Gastroesophageal sphincter (tissue), 4 donors: Measurements from ENCODE around the gene FANCD2. TPM values are rescaled to one million over a fixed set of nuclear protein-coding genes. Genes with fewer than 3 reads are reported as not detected.
"Not testable (repeated sequence)": the region's sequence is repeated elsewhere in the genome, so short reads cannot be mapped to it uniquely, and the experiment has no call there.

ENCODE experiments used
- ATAC-seq: fragments of 150-250 bp; one replicate; pipeline ENCODE4 v1.9.1; 2016; ENCODE audit warnings: mild to moderate bottlenecking, moderate library complexity
- H3K27ac ChIP-seq, 4 donors: fragments of 200-600 bp; sonication (generic) in 3 of 4; 1 replicate in 3 of 4; 2 replicates in 1 of 4; pipeline ENCODE4 v1.5.1; 2016 to 2019
- H3K27me3 ChIP-seq: fragments of 200-600 bp; sonication (generic); one replicate; pipeline ENCODE4 v1.5.1; 2019
- H3K36me3 ChIP-seq, 2 donors: fragments of 200-600 bp; sonication (generic); one replicate each; pipeline ENCODE4 v1.5.1; 2019; ENCODE audit warnings: control low read depth in 1 of 2
- H3K4me1 ChIP-seq, 3 donors: fragments of 200-600 bp; sonication (generic); 1 replicate in 2 of 3; 2 replicates in 1 of 3; pipeline ENCODE4 v1.5.1; 2016 to 2019; ENCODE audit warnings: control low read depth in 2 of 3
- H3K4me3 ChIP-seq, 2 donors: fragments of 200-600 bp; sonication (generic); one replicate each; pipeline ENCODE4 v1.5.1; 2019; ENCODE audit warnings: mild to moderate bottlenecking in 1 of 2, moderate library complexity in 1 of 2
- H3K9me3 ChIP-seq, 3 donors: fragments of 200-600 bp; sonication (generic); one replicate each; pipeline ENCODE4 v1.5.1; 2017 to 2019; ENCODE audit warnings: control low read depth in 2 of 3
- EP300 ChIP-seq: sonication (generic); formaldehyde crosslinking; IDR thresholded peaks from one replicate; pipeline ENCODE4 v1.6.1; 2017; ENCODE audit warnings: antibody characterized with exemption, mild to moderate bottlenecking
- POLR2A ChIP-seq, 2 donors: fragments of 450-650 bp; IDR thresholded peaks; one replicate each; pipeline ENCODE4 v1.6.1; 2017; ENCODE audit warnings: antibody characterized with exemption in 2 of 2, mild to moderate bottlenecking in 2 of 2, moderate library complexity in 1 of 2
- POLR2AphosphoS5 ChIP-seq: sonication (generic); formaldehyde crosslinking; IDR thresholded peaks from one replicate; pipeline ENCODE4 v1.6.1; 2017; ENCODE audit warnings: antibody characterized with exemption
- WGBS, 2 donors: methylation state at CpG; one replicate each; pipeline ENCODE4 v1.1.5; 2018; ENCODE audit warnings: low coverage in 1 of 2; 5-methylcytosine and 5-hydroxymethylcytosine counted together
- total RNA-seq, 4 donors: library from RNA; depleted of rRNA; stranded (reverse); fragments of >200 nt; gene quantifications; one replicate each; pipeline ENCODE4 v1.1.0, GENCODE V29; 2016
- TF ChIP-seq, protein P1 (sequence below), 4 experiments: fragments of 200-600 bp in 2 of 4; fragments of 450-650 bp in 2 of 4; sonication (generic) in 1 of 4; IDR thresholded peaks; one replicate each; pipeline ENCODE4 v1.5.1; 2017 to 2019; ENCODE audit warnings: antibody characterized with exemption in 4 of 4, mild to moderate bottlenecking in 2 of 4, moderate library complexity in 2 of 4

Gene FANCD2
- total RNA-seq, 4 donors from 2014 or later = 0.96 to 7.3 (median 4.1) TPM

DNA sequence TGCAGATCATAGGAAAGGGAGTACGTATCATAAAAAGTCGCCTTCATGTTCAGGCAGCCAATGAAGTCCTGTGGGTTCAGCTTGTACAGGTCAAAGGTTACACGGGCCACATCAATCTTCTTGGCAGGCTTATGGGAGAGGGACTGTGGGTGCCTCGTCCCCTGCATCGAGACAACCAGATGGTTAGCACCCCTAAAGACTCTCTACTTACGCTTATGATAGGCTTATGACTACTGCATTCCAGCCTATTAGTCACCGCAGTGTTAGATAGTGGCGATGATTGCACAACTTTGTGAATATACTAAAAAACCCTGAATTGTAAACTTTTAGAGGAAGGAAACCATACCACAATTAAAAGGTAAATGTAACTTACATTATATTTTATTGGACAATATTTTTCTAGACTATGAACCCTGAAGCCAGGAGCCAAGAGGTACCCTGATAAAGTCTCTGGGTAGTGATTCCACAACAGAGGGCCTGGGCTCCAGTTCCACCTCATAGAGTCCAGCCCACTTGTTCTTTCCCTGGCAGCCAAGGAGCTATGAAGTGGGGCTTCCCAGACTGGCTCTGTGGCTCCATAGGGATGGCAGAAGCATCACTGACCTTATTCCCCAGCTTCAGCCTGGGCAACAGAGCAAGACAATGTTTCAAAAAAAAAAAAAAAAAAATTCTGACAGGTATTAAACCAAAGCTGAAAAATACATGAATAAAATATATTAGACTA is 2.5 kb upstream of the FANCD2 start:
- TF ChIP-seq, protein P1, sequence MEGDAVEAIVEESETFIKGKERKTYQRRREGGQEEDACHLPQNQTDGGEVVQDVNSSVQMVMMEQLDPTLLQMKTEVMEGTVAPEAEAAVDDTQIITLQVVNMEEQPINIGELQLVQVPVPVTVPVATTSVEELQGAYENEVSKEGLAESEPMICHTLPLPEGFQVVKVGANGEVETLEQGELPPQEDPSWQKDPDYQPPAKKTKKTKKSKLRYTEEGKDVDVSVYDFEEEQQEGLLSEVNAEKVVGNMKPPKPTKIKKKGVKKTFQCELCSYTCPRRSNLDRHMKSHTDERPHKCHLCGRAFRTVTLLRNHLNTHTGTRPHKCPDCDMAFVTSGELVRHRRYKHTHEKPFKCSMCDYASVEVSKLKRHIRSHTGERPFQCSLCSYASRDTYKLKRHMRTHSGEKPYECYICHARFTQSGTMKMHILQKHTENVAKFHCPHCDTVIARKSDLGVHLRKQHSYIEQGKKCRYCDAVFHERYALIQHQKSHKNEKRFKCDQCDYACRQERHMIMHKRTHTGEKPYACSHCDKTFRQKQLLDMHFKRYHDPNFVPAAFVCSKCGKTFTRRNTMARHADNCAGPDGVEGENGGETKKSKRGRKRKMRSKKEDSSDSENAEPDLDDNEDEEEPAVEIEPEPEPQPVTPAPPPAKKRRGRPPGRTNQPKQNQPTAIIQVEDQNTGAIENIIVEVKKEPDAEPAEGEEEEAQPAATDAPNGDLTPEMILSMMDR (IDR thresholded peaks at IDR 0.05) = no peak
- TF ChIP-seq EP300 = no peak
- WGBS, 2 donors = 79 to 80% methylated on average over 5 to 8 of the region's 8 CpGs
- no peak overlapping the region for H3K27ac ChIP-seq

DNA sequence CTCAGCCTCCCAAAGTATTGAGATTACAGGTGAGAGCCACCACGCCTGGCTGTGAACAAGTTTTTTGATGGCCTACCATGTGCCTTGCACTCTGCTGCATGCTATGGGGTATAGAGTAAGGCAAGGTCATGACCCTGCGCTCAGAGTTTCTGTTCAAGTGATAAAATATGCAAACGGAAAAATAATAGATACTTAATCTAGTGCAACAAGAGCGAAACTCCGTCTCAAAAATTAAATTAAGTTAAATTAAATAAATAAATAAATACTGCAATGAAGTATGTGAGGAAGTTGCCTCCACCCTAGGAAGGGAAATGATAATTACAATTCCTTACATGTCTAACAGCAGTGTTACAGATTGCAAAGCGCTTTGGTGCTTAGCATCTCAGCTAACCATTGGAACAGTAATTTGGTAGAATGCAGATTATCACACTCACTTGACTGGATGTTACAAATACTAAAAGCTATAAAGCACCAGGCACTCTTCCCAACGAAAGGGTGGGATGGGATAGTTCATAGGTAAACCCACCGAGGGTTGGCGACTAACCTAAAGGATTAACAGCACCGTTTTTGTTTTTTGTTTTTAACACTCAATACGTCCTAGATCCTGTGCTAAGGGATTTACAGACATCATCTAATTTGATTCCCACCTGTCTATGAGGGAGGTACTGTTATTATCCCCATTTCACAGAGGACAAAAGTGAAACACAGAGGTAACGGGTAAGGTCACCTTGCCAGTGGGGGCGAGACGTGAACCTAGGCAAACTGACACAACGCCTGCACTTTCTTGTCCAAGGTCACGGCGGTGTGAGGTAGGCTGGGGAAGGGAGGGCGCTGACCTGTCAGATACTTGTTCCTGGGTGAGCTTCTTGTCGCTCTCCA is 793 bp upstream of the FANCD2 start:
- WGBS, 2 donors = 36 to 41% methylated on average over 10 to 12 of the region's 19 CpGs
- peak overlapping the region; percentile 43 to 84 (median 81) for H3K27ac ChIP-seq

More for the DNA sequence above, 2.5 kb upstream of the FANCD2 start:
- Histone ChIP-seq H3K4me3 (no peak overlapping the region), H3K36me3 (peaks cover 0 to 52% of the 10 kb centered on the region in 2 donors), H3K27me3 (no peaks in the 10 kb centered on the region), H3K9me3 (no peaks in the 10 kb centered on the region), H3K4me1 (peaks cover 0 to 36% (median 14%) of the 10 kb centered on the region in 3 donors)
- ATAC-seq = no peak

DNA sequence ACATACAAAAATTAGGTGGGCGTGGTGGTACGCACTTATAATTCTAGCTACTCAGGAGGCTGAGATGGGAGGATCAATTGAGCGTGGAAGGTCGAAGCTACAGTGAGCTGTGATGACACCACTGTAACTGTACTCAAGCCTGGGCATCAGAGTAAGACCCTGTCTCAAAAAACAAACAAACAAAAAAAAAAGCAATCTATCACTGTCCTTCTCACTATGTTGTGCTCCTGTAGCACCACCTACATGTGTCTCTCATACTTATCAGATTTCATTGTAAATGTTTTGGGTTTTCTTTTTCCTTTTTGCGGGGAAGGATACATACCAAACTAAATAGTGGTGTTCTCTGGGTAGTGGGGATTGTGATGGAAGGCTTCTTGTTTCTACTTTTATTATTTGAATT is 14.8 kb downstream of the FANCD2 start:
- no peaks in the 10 kb centered on the region for H3K27me3 ChIP-seq
- no peak overlapping the region for H3K27ac ChIP-seq
- WGBS, 2 donors = 85 to 100% methylated on average over 1 to 5 of the region's 5 CpGs
- TF ChIP-seq EP300 (no peak), POLR2A (IDR thresholded peaks at IDR 0.05) (no peak), POLR2AphosphoS5 (no peak)
- TF ChIP-seq, protein P1 (IDR thresholded peaks at IDR 0.05) = no peak
- H3K9me3 ChIP-seq = no peaks in the 10 kb centered on the region
- H3K4me3 ChIP-seq = no peak overlapping the region
- H3K36me3 ChIP-seq = peaks cover 0 to 5% of the 10 kb centered on the region in 2 donors
- no peaks in the 10 kb centered on the region for H3K4me1 ChIP-seq
- no peak for ATAC-seq

More for the DNA sequence above, 793 bp upstream of the FANCD2 start:
- H3K9me3 ChIP-seq = no peaks in the 10 kb centered on the region
- H3K4me3 ChIP-seq = peak overlapping the region; percentile 65 to 90
- H3K4me1 ChIP-seq = peaks cover 0 to 36% (median 14%) of the 10 kb centered on the region in 3 donors
- no peak for ATAC-seq
- H3K27me3 ChIP-seq = no peaks in the 10 kb centered on the region
- TF ChIP-seq, protein P1 (IDR thresholded peaks at IDR 0.05) = no peak
- TF ChIP-seq POLR2A (IDR thresholded peaks at IDR 0.05) = no peak
- peaks cover 0 to 35% of the 10 kb centered on the region in 2 donors for H3K36me3 ChIP-seq

DNA sequence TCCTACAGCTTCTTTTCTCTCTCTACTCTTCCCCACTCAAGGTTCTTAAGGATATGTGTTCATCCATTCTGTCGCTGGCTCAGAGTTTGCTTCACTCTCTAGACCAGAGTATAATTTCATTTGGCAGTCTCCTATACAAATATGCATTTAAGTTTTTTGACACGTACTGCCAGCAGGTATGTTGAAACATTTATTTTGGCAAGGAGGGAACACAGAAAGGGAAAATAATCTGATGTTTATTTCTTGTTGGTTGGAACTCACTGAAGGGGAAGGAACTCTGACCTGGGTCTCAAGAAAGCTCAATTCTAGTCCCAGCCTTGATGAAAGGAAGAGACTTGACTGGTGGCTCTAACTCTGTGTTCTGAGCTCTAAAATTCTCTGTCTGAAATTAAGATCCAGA is 21.6 kb downstream of the FANCD2 start:
- H3K9me3 ChIP-seq = no peaks in the 10 kb centered on the region
- no peak for TF ChIP-seq POLR2A (IDR thresholded peaks at IDR 0.05)
- TF ChIP-seq, protein P1 (IDR thresholded peaks at IDR 0.05) = no peak
- TF ChIP-seq POLR2AphosphoS5 = no peak
- no peak for TF ChIP-seq EP300
- no peaks in the 10 kb centered on the region for H3K27me3 ChIP-seq
- H3K27ac ChIP-seq = no peak overlapping the region
- H3K4me3 ChIP-seq = no peak overlapping the region
- WGBS, 2 donors = 82 to 100% methylated on average over 1 to 2 of the region's 2 CpGs
- H3K4me1 ChIP-seq = no peaks in the 10 kb centered on the region
- H3K36me3 ChIP-seq = peaks cover 0 to 2% of the 10 kb centered on the region in 2 donors
- ATAC-seq = no peak

DNA sequence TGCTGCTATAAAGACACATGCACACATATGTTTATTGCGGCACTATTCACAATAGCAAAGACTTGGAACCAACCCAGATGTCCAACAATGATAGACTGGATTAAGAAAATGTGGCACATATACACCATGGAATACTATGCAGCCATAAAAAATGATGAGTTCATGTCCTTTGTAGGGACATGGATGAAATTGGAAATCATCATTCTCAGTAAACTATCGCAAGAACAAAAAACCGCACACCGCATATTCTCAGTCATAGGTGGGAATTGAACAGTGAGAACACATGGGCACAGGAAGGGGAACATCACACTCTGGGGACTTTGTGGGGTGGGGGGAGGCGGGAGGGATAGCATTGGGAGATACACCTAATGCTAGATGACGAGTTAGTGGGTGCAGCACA is 26.8 kb downstream of the FANCD2 start:
- not testable (repeated sequence) for H3K4me1 ChIP-seq, H3K36me3 ChIP-seq, H3K4me3 ChIP-seq, H3K9me3 ChIP-seq, H3K27ac ChIP-seq, H3K27me3 ChIP-seq, ATAC-seq
- WGBS, 2 donors = 100% methylated on average over 3 of the region's 6 CpGs; no CpG with 5 or more reads in 1 of the 2 donors
